GM23248 (cell line): ENCODE data around the gene KLHL22. TPM values are rescaled to one million over a fixed set of nuclear protein-coding genes. Genes with fewer than 3 reads are reported as not detected.
A peak's percentile ranks its signal among the peaks of the same experiment; 100 is the strongest.

ENCODE experiments used
- DNase-seq: peaks from one replicate; pipeline ENCODE4 v3.0.0-alpha.2; 2015
- H2AFZ ChIP-seq: fragments of 200-600 bp; sonication (generic); 2 replicates; pipeline ENCODE4 v1.6.1; 2016; ENCODE audit warnings: antibody characterized with exemption
- H3F3A ChIP-seq: fragments of 200-600 bp; sonication (generic); 2 replicates; pipeline ENCODE4 v1.6.1; 2016; ENCODE audit warnings: mild to moderate bottlenecking, antibody characterized with exemption, mixed run types; ENCODE audit not compliant: insufficient read depth
- H3K27ac ChIP-seq: fragments of 200-600 bp; sonication (generic); 2 replicates; pipeline ENCODE4 v1.5.1; 2016; ENCODE audit warnings: mild to moderate bottlenecking
- H3K27me3 ChIP-seq: fragments of 200-600 bp; sonication (generic); replicated peaks from 2 replicates; pipeline ENCODE4 v1.6.1; 2016; ENCODE audit warnings: mild to moderate bottlenecking; ENCODE audit not compliant: insufficient read depth
- H3K36me3 ChIP-seq: fragments of 200-600 bp; sonication (generic); 2 replicates; pipeline ENCODE4 v1.6.1; 2016; ENCODE audit warnings: low read depth, mild to moderate bottlenecking
- H3K4me1 ChIP-seq: fragments of 200-600 bp; sonication (generic); 2 replicates; pipeline ENCODE4 v1.6.1; 2016; ENCODE audit warnings: mild to moderate bottlenecking; ENCODE audit not compliant: insufficient read depth
- H3K4me2 ChIP-seq: fragments of 200-600 bp; sonication (generic); one replicate; pipeline ENCODE4 v1.6.1; 2016; ENCODE audit warnings: mild to moderate bottlenecking; ENCODE audit not compliant: unreplicated experiment
- H3K4me3 ChIP-seq: fragments of 200-600 bp; sonication (generic); 2 replicates; pipeline ENCODE4 v1.5.1; 2016; ENCODE audit warnings: mild to moderate bottlenecking
- H3K79me2 ChIP-seq: fragments of 200-600 bp; sonication (generic); 2 replicates; pipeline ENCODE4 v1.6.1; 2016; ENCODE audit warnings: mild to moderate bottlenecking; ENCODE audit not compliant: insufficient read depth
- H3K9ac ChIP-seq: fragments of 200-600 bp; sonication (generic); 2 replicates; pipeline ENCODE4 v1.6.1; 2016; ENCODE audit warnings: mild to moderate bottlenecking
- H3K9me2 ChIP-seq: fragments of 200-600 bp; sonication (generic); 2 replicates; pipeline ENCODE4 v1.6.1; 2016; ENCODE audit warnings: mixed run types, mild to moderate bottlenecking, moderate library complexity; ENCODE audit not compliant: insufficient read depth
- H3K9me3 ChIP-seq: fragments of 200-600 bp; sonication (generic); one replicate; pipeline ENCODE4 v1.6.1; 2017; ENCODE audit warnings: low read depth
- H4K20me1 ChIP-seq: fragments of 200-600 bp; sonication (generic); 2 replicates; pipeline ENCODE4 v1.6.0; 2016; ENCODE audit not compliant: insufficient read depth
- EZH2 ChIP-seq: fragments of 200-600 bp; sonication (generic); IDR thresholded peaks from 2 replicates; pipeline ENCODE4 v1.6.1; 2018; ENCODE audit warnings: antibody characterized with exemption, mild to moderate bottlenecking; ENCODE audit not compliant: insufficient read depth, poor library complexity, severe bottlenecking
- EZH2phosphoT487 ChIP-seq: fragments of 200-600 bp; sonication (generic); IDR thresholded peaks from 2 replicates; pipeline ENCODE4 v1.6.1; 2018; ENCODE audit warnings: antibody characterized with exemption, moderate library complexity, mild to moderate bottlenecking, low read depth; ENCODE audit not compliant: insufficient read depth
- WGBS, 2 experiments: methylation state at CpG; one replicate each; pipeline ENCODE4 v1.1.6; 2015 to 2017; ENCODE audit warnings: low lambda C conversion rate in 2 of 2, low coverage in 1 of 2; ENCODE audit errors: missing lambda C conversion rate in 2 of 2; 5-methylcytosine and 5-hydroxymethylcytosine counted together
- in situ Hi-C: fragments of 300-500 bp; cut with MboI; formaldehyde crosslinking; loops from 2 replicates; pipeline ENCODE4 v1.15.0; 2020
- polyA plus RNA-seq: library from polyadenylated mRNA; unstranded; fragments of >200 nt; fragmentation: Nextera tagmentation; extraction: Ambion mirVana; gene quantifications from 2 replicates; pipeline ENCODE4 v1.2.1, GENCODE V29; 2016
- total RNA-seq: library from RNA; depleted of rRNA; stranded (reverse); fragments of >200 nt; shearing (Covaris generic); gene quantifications from 2 replicates; pipeline ENCODE4 v1.2.3, GENCODE V29; 2014

The KLHL22 gene
- total and polyA plus RNA-seq, 2 experiments from 2014 or later, result 19.0 to 41.3 TPM

GRCh38 chr22:20537983-20538382, 42.4 kb upstream of the KLHL22 start:
- no peak for DNase-seq
- WGBS, 2 experiments, result 91 to 92% methylated on average over 6 to 7 of the region's 7 CpGs
- peaks cover 14% of the 10 kb centered on the region for H3K4me1 ChIP-seq
- H3K27me3 ChIP-seq, result no peaks in the 10 kb centered on the region
- peaks cover 31% of the 10 kb centered on the region for H3F3A ChIP-seq
- peaks cover 40% of the 10 kb centered on the region for H3K36me3 ChIP-seq
- peaks cover 99% of the 10 kb centered on the region for H3K79me2 ChIP-seq
- H2AFZ ChIP-seq, result no peak overlapping the region
- no peaks in the 10 kb centered on the region for H3K9me2 ChIP-seq
- in situ Hi-C loops, result no loop called here
- no peaks in the 10 kb centered on the region for H4K20me1 ChIP-seq
- TF ChIP-seq EZH2, result no peak
- no peak for TF ChIP-seq EZH2phosphoT487
- H3K9ac ChIP-seq, result no peak overlapping the region
- no peaks in the 10 kb centered on the region for H3K9me3 ChIP-seq
- no peak overlapping the region for H3K4me3 ChIP-seq
- H3K4me2 ChIP-seq, result no peak overlapping the region
- no peak overlapping the region for H3K27ac ChIP-seq

- Histone ChIP-seq H3F3A (peaks cover 32% of the 10 kb centered on the region), H3K9me3 (no peaks in the 10 kb centered on the region), H2AFZ (no peak overlapping the region), H4K20me1 (no peaks in the 10 kb centered on the region), H3K4me1 (peaks cover 20% of the 10 kb centered on the region), H3K79me2 (peaks cover 99% of the 10 kb centered on the region), H3K27me3 (no peaks in the 10 kb centered on the region), H3K36me3 (peaks cover 40% of the 10 kb centered on the region), H3K27ac (no peak overlapping the region), H3K4me2 (no peak overlapping the region), H3K9me2 (no peaks in the 10 kb centered on the region), H3K9ac (no peak overlapping the region), H3K4me3 (no peak overlapping the region)
- no peak for DNase-seq
- TF ChIP-seq EZH2phosphoT487 (no peak), EZH2 (no peak)
- in situ Hi-C loops, result no loop called here
- WGBS, 2 experiments, result 96 to 97% methylated on average over 3 of the region's 3 CpGs
Observed at GRCh38 chr22:20537325-20537756, 41.7 kb upstream of the KLHL22 start.

- no peaks in the 10 kb centered on the region for H3K9me2 ChIP-seq
- H3K27me3 ChIP-seq, result no peaks in the 10 kb centered on the region
- in situ Hi-C loops, result no loop called here
- no peak overlapping the region for H3K4me2 ChIP-seq
- no peak overlapping the region for H3K4me3 ChIP-seq
- TF ChIP-seq EZH2phosphoT487, result no peak
- no peak for TF ChIP-seq EZH2
- no peak overlapping the region for H3K9ac ChIP-seq
- no peak for DNase-seq
- 85 to 88% methylated on average over 12 of the region's 12 CpGs for WGBS, 2 experiments
- H4K20me1 ChIP-seq, result no peaks in the 10 kb centered on the region
- H3K27ac ChIP-seq, result 0 out of 2 replicates have a peak overlapping the region, but pooled peaks have one; percentile 26
- H3K79me2 ChIP-seq, result peaks cover 97% of the 10 kb centered on the region
- H3K9me3 ChIP-seq, result no peaks in the 10 kb centered on the region
- H2AFZ ChIP-seq, result no peak overlapping the region
- H3K4me1 ChIP-seq, result peaks cover 26% of the 10 kb centered on the region
- peaks cover 32% of the 10 kb centered on the region for H3F3A ChIP-seq
- peaks cover 35% of the 10 kb centered on the region for H3K36me3 ChIP-seq
Observed at GRCh38 chr22:20536590-20537324, 41.2 kb upstream of the KLHL22 start.

DNA sequence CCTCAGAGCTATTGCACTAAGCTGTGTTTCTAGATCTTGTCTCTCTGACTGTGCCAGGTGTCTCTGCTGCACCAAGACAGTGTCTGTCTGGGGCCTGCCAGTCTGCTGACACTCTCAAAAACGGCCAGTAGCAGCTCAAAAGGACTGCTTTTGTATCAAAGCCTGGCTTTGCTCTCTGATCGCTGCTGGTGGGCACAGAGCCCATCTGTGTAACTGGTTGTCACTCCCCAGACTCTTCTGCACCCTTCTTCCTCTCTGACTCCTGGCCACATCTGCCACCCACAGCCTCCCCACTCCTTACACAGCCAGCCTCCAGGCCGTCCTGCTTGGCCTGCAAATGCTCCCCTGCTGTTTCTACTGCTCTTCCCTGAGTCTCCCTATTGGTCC, 38.3 kb upstream of the KLHL22 start:
- peak; percentile 23 for DNase-seq
- Histone ChIP-seq H3K4me2 (no peak overlapping the region), H3K27me3 (no peaks in the 10 kb centered on the region), H3K27ac (peak overlapping the region; percentile 100), H3K9ac (peak overlapping the region; percentile 93), H3K9me2 (no peaks in the 10 kb centered on the region), H3K9me3 (no peaks in the 10 kb centered on the region), H3K79me2 (peaks cover 84% of the 10 kb centered on the region), H3K4me1 (peaks cover 52% of the 10 kb centered on the region), H3K4me3 (no peak overlapping the region), H2AFZ (no peak overlapping the region), H4K20me1 (no peaks in the 10 kb centered on the region), H3K36me3 (peaks cover 15% of the 10 kb centered on the region; the same call in 1 of the 2 replicates), H3F3A (peaks cover 51% of the 10 kb centered on the region)
- WGBS, 2 experiments, result 58 to 59% methylated on average over 3 of the region's 3 CpGs
- TF ChIP-seq EZH2 (no peak), EZH2phosphoT487 (no peak)
- in situ Hi-C loops, result no loop called here
